ENCODE measurements around the gene JAKMIP2.

GRCh38 chr5:147786142-147786541, 3.6 kb upstream of the JAKMIP2 start:
- TF ChIP-seq MYC (IDR thresholded peaks at IDR 0.05; ENCODE audit: insufficient read depth, insufficient read length, insufficient replicate concordance, low read length, severe bottlenecking) = no peak
- no peak for TF ChIP-seq CTCF (IDR thresholded peaks at IDR 0.05 in 2 of 3, conservative IDR thresholded peaks at IDR 0.05 in 1 of 3; ENCODE audit: control insufficient read depth in 2 of 3, extremely low read depth in 1 of 3, insufficient read depth in 1 of 3, low read depth in 3 of 3, low read length in 3 of 3)
- no peak for TF ChIP-seq POLR2AphosphoS5 (IDR thresholded peaks at IDR 0.05; ENCODE audit: low read length)
- no peak for TF ChIP-seq FOXK2 (IDR thresholded peaks at IDR 0.05)
- no peak for TF ChIP-seq NFIC (IDR thresholded peaks at IDR 0.05; ENCODE audit: low read depth, low read length)
- no peak for TF ChIP-seq TBL1XR1 (IDR thresholded peaks at IDR 0.05; ENCODE audit: low read depth, low read length)
- TF ChIP-seq SUZ12 (IDR thresholded peaks at IDR 0.05; ENCODE audit: unreplicated experiment) = no peak
- no peak for TF ChIP-seq JUNB (IDR thresholded peaks at IDR 0.05)
- no peak for TF ChIP-seq RB1 (IDR thresholded peaks at IDR 0.05; ENCODE audit: borderline replicate concordance)
- no peak for TF ChIP-seq MAX (IDR thresholded peaks at IDR 0.05; ENCODE audit: low read depth, low read length)
- TF ChIP-seq CREB1 (IDR thresholded peaks at IDR 0.05; ENCODE audit: low read depth) = no peak
- no peak for TF ChIP-seq ATF2 (IDR thresholded peaks at IDR 0.05; ENCODE audit: low read length)

Measured in GM12878 (cell line).